Measurements from ENCODE around the gene SSTR3. TPM values are rescaled to one million over a fixed set of nuclear protein-coding genes. Genes with fewer than 3 reads are reported as not detected.
"Not testable (repeated sequence)": the region's sequence is repeated elsewhere in the genome, so short reads cannot be mapped to it uniquely, and the experiment has no call there.

The SSTR3 gene
- total RNA-seq, 1 experiment from 2014 or later, result not detected

GRCh38 chr22:37244114-37244921, 32.0 kb upstream of the SSTR3 start, which contains the start of gene RAC2:
TSS of gene RAC2 (minus strand) at chr22:37244269. CDS start at chr22:37244148, 121 bp downstream.
- in situ Hi-C loops (cut with HindIII; ENCODE audit: low pct_unique_long_range_greater_than_20kb, low sequenced_read_pairs), result no loop called here

DNA sequence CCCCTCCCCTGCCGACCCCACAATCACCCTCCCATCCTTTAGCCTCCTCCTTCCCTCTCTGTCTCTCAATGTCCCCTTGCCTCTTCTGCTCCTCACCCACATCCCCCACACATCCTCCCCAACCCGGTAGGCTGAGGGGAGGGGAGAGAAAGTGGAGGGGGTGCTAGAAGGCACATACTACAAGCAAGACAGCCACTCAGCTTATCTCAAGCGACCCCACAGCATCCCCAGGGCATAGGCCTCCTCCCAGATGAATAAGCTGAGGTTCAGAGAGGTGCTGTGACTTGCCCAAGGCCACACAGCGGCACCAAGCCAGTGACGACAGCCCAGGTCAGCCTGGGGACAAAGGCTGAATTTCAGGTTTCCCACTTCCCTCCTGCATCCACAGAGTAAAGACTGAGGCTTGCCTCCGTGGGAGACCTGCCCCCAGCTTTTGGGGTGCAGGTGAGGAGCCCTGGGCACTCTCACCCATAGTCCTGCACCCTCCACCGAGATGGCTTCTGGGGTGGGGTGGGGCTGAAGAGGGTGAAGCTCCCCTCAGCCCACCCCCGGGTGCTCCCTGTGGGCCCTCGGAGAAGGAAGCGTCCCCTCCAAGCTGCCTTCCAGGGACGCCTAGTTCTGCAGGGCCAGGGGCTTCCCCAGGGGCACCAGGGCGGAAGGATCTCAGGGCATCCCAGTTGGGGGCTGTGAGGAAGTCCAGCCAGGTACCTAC, 31.3 kb upstream of the SSTR3 start:
- in situ Hi-C loops (cut with HindIII; ENCODE audit: low pct_unique_long_range_greater_than_20kb, low sequenced_read_pairs), result no loop called here
- DNase-seq (ENCODE audit: low read depth), result no peak

More at GRCh38 chr22:37244114-37244921, 32.0 kb upstream of the SSTR3 start, which contains the start of gene RAC2:
- DNase-seq (ENCODE audit: low read depth), result peak; percentile 45

DNA sequence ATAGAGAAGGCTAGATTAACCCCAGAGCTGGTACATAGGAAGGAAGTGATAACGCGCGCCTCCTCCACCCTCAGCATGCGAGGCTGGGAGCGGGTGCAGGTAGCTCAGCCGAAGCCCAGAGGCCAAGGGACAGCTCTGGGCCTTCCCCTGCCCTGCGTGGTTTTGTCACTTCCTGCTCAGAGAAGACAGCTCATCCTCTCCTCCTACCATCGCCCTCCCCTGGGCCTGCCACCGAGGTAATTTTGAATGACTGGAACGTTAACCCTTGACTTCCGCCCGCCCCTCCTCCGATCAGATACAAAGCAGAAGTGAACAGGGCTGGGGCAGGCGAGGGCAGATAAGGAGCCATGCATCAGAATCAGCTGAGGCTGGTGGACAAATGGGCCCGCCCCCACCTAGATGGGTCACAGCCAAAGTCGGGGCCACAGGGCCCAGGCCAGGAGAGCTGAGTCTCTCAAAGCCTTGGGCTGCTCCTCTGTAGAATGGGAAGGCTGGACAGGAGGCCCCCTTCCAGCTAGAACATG, 30.2 kb upstream of the SSTR3 start:
- in situ Hi-C loops (cut with HindIII; ENCODE audit: low pct_unique_long_range_greater_than_20kb, low sequenced_read_pairs), result no loop called here
- DNase-seq (ENCODE audit: low read depth), result peak; percentile 52

- DNase-seq (ENCODE audit: low read depth), result no peak
- in situ Hi-C loops (cut with HindIII; ENCODE audit: low pct_unique_long_range_greater_than_20kb, low sequenced_read_pairs), result no loop called here
Observed at GRCh38 chr22:37241351-37242142, 29.3 kb upstream of the SSTR3 start.

DNA sequence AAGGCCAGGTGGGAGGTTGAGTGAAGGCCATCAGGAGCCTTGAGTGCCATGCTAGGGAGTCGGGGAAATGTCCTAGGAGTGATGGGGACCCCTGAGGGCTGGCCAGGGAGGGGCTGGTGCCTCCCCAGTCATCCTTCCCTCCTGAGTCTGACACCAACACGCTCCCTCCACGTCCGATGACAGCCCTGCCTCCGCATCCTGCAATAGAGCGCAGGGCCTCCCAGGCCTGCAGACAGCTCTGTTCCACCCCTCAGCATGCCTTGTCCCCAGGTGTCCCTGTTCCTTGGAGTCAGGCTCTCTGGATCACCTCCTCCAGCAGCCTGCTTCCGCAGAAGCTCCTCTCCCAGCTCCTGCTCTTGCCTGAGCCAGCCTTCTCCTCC, 28.7 kb upstream of the SSTR3 start:
- DNase-seq (ENCODE audit: low read depth), result no peak
- in situ Hi-C loops (cut with HindIII; ENCODE audit: low pct_unique_long_range_greater_than_20kb, low sequenced_read_pairs), result no loop called here

GRCh38 chr22:37240240-37240940, 28.1 kb upstream of the SSTR3 start:
- DNase-seq (ENCODE audit: low read depth), result no peak
- in situ Hi-C loops (cut with HindIII; ENCODE audit: low pct_unique_long_range_greater_than_20kb, low sequenced_read_pairs), result no loop called here

DNA sequence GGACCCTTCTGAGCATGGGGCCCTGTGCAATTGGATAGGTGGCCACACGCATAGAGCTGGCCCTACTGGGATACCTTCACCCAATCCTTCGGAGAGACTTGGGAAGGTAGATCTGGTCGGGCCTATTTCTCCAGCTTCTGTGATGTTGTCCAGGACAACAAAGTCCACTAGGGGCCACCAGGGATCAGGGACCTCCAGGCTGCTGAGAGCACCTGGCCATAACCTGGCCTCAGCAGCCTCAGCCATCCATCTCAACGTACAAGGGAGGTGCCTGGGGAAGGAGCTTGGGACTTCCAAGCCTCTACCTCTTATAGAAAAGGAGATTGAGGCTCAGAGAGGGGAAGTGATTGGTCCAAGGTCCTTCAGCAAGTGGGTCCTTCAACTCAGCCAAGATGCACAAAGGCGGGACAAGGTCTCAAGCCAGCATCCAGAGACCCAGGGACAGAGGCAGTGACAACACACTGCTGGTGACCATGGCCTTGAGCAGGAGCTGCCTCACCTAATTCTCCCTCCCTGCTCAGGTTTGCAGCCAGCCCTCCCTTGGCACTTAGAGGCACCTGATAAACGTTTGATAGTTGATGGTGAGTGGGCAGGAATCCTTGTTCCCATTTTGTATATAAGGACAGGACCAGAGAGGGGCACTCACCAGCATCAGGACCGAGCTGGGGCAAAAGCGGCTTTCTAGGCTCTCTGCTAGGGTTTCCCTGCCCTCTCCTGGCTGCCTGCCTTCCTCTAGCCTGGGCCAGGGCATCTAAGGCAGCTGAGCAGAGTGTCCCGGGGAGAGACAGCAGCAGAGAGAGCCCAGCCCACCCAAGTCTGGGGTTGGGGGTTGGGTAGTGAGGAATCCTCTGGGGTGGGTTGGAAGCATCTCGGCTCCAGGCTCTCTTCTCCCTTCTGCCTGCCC, 27.3 kb upstream of the SSTR3 start:
- DNase-seq (ENCODE audit: low read depth), result no peak
- in situ Hi-C loops (cut with HindIII; ENCODE audit: low pct_unique_long_range_greater_than_20kb, low sequenced_read_pairs), result no loop called here

- in situ Hi-C loops (cut with HindIII; ENCODE audit: low pct_unique_long_range_greater_than_20kb, low sequenced_read_pairs), result no loop called here
- DNase-seq (ENCODE audit: low read depth), result no peak
Observed at GRCh38 chr22:37237371-37238268, 25.3 kb upstream of the SSTR3 start.

DNA sequence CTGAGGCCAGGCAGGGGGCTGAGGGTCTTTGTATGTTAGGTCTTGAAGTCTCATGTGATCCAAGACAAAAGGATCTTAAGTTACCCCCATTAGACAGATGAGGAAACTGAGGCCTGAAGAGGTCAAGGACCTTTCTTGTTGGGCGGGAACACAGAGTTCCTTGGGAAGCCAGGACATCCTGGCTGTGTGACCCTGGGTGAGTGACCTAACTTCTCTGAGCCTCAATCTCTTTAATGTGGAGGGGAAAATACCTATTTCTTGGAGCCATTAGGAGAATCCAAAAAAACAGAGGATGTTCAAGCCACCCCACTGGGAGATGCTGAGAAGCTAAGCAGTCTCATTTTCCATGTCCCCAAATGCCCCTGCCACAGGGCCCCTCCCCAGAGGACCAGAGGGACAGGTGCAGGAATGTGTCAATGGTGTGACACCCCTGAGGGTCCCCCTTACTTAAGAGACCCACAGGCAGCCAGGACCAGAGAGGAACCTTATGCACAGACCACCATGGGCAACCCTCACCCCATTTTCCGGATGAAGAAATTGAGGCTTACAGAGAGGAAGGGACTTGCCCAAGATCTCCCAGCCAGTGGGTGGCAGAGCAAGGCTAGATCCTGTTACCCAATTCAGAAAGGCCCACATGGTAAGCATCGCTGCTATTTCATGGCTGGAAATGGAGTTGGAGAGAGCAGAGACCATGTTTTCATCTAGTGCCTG, 23.8 kb upstream of the SSTR3 start:
- no peak for DNase-seq (ENCODE audit: low read depth)
- in situ Hi-C loops (cut with HindIII; ENCODE audit: low pct_unique_long_range_greater_than_20kb, low sequenced_read_pairs), result no loop called here

DNA sequence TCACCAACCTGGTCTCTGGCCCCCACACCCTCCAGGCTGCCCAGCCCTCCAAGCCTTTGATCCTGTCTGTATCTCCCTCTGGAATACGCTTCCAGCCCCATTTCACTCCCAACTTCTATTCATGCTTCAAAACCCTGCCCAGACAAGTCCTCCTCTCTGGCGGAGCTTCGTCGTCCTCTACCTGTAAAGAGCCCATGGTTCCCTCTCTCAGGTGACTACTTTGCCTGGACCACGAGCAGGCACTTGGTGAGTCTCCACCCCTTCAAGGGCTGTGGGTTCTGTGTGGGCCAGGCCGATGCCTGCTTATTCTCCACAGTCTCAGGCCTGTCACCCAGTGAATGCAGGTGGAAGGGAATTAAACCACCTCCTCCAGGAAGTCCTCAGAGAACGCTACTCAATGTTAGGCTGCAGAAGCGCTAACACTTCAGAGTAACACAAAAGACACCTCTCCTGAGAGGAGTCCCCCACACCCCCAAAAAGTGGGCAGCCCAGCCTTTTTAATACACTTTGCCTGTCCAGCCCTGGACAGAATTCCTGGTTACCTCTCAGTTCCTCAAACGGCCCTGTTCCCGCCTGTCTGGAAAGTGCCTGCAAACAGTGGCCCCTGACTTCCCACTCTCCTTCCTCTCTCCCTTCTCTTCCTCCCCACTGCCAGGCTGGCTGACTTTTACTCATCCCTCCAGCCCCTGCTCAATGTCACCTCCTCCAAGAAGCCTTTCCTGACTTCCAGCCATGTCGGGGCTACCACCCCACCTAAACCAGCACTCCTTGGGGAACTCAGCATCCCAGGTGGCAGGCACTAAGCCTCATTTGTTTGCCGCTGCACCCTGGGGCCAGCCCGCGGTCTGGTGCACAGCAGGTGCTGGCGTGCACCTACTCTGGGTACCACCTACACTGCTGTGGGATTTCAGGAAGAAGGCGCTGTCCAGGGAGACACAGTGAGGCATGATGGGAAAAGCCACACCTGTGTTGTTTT, 22.7 kb upstream of the SSTR3 start:
- DNase-seq (ENCODE audit: low read depth), result no peak
- in situ Hi-C loops (cut with HindIII; ENCODE audit: low pct_unique_long_range_greater_than_20kb, low sequenced_read_pairs), result no loop called here

GRCh38 chr22:37233751-37234631, 21.7 kb upstream of the SSTR3 start:
- in situ Hi-C loops (cut with HindIII; ENCODE audit: low pct_unique_long_range_greater_than_20kb, low sequenced_read_pairs), result no loop called here
- DNase-seq (ENCODE audit: low read depth), result no peak

GRCh38 chr22:37233371-37233750, 21.1 kb upstream of the SSTR3 start:
- in situ Hi-C loops (cut with HindIII; ENCODE audit: low pct_unique_long_range_greater_than_20kb, low sequenced_read_pairs), result not testable (repeated sequence)

GRCh38 chr22:37232140-37232998, 20.1 kb upstream of the SSTR3 start:
- in situ Hi-C loops (cut with HindIII; ENCODE audit: low pct_unique_long_range_greater_than_20kb, low sequenced_read_pairs), result no loop called here

More at GRCh38 chr22:37233371-37233750, 21.1 kb upstream of the SSTR3 start:
- not testable (repeated sequence) for DNase-seq (ENCODE audit: low read depth)

More at GRCh38 chr22:37232140-37232998, 20.1 kb upstream of the SSTR3 start:
- DNase-seq (ENCODE audit: low read depth), result no peak

Measured in Caki2 (cell line).